ENCODE data around the gene MOCS3. TPM values are rescaled to one million over a fixed set of nuclear protein-coding genes. Genes with fewer than 3 reads are reported as not detected.
A peak's percentile ranks its signal among the peaks of the same experiment; 100 is the strongest.

The MOCS3 gene
- total and polyA plus RNA-seq, 2 of the 13 experiments (the other 11 are each of a cell fraction or from before 2014, with no cell fraction given) = 3.7 to 8.4 TPM

- TF ChIP-seq FOXO1 (CRISPR knock-in tag; IDR thresholded peaks at IDR 0.05) (no peak; the same call in none of the 2 replicates), EEA1 (CRISPR knock-in tag; IDR thresholded peaks at IDR 0.05; ENCODE audit: borderline replicate concordance) (0 out of 2 replicates have a peak, but pooled peaks have one; percentile 13), ZNF430 (CRISPR knock-in tag; IDR thresholded peaks at IDR 0.05) (peak; percentile 89)
These were observed 612 bp upstream of the MOCS3 start, which contains the start of gene DPM1 (continued) for GRCh38 chr20:50957798-50958614.

DNA sequence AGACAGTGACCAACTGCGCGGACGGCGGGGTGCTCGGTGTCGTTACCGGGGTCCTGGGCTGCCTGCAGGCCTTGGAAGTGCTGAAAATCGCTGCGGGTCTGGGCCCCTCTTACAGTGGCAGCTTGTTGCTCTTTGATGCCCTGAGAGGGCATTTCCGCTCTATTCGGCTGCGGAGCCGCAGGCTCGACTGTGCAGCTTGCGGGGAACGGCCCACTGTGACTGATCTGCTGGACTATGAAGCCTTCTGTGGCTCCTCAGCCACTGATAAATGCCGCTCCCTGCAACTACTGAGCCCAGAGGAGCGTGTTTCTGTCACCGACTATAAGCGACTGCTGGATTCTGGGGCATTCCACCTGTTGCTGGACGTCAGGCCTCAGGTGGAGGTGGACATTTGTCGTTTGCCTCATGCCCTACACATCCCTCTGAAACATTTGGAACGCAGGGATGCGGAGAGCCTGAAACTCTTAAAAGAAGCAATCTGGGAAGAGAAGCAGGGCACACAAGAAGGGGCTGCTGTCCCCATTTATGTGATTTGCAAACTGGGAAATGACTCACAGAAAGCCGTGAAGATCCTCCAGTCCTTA is 1.0 kb downstream of the MOCS3 start:
- in situ Hi-C loops (cut with HindIII; ENCODE audit: extremely low pct_ligation_motif_present, low pct_unique_long_range_greater_than_20kb) (no loop called here), intact Hi-C loops (cut with micrococcal nuclease; ENCODE audit: unreplicated experiment) (loop anchor here (2.0 kb wide), 1 partner anchor 25 kb away; no protein-coding TSS in a partner anchor)
- Histone ChIP-seq H3K9ac (ENCODE audit: insufficient read depth, low read depth, low read length) (peak overlapping the region; percentile 94), H3K4me1 (ENCODE audit: insufficient read depth, low read length) (peaks cover 41% of the 10 kb centered on the region), H4K20me1 (ENCODE audit: insufficient read depth, low read length) (peaks cover 36% of the 10 kb centered on the region), H2AFZ (ENCODE audit: low read length) (no peak overlapping the region), H3K27me3 (ENCODE audit: control insufficient read depth in 1 of 2, insufficient read depth in 2 of 2, low read length in 2 of 2) (no peaks in the 10 kb centered on the region; a peak in 1 of 5 replicates), H3K36me3 (replicated peaks in 1 of 2; ENCODE audit: control insufficient read depth in 1 of 2, insufficient read depth in 2 of 2, low read length in 2 of 2) (peaks cover 0 to 9% of the 10 kb centered on the region in 2 experiments; a peak in 3 of 5 replicates), H3K4me2 (ENCODE audit: low read depth, low read length) (peak overlapping the region; percentile 94), H3K79me2 (ENCODE audit: insufficient read depth, low read length) (peaks cover 62% of the 10 kb centered on the region), H3K4me3 (replicated peaks in 1 of 3; ENCODE audit: insufficient read depth in 1 of 3, low read depth in 2 of 3, low read length in 3 of 3) (peak overlapping the region; percentile 85 to 97 (median 97)), H3K9me3 (ENCODE audit: low read length) (no peaks in the 10 kb centered on the region), H3K27ac (ENCODE audit: extremely low read length, insufficient read depth, low read length) (peak overlapping the region; percentile 86)
- WGBS (ENCODE audit: low lambda C conversion rate) = 81% methylated on average over 25 of the region's 25 CpGs
- no TSS peak for BruUV-seq (replicated peaks)
- ATAC-seq (no peak; the same call in 2 of the 3 replicates), FAIRE-seq (no peak), DNase-seq (ENCODE audit: low spot score) (no peak)
- CTCF ChIA-PET (ENCODE audit: low intra/inter-chr PET ratio, low total read pairs) = no interaction called here
- POLR2A ChIA-PET = interaction anchor here (0.6 to 3.8 kb wide), 4 partner anchors 14 to 231 kb away, joined by 3 to 87 read pairs (median 9); partner anchors contain the start of gene ADNP
- no peak for TF ChIP-seq ARHGAP35 (CRISPR knock-in tag; IDR thresholded peaks at IDR 0.05; ENCODE audit: borderline replicate concordance)
- TF ChIP-seq LCORL (IDR thresholded peaks at IDR 0.05) = no peak
- TF ChIP-seq LCORL (CRISPR knock-in tag; IDR thresholded peaks at IDR 0.05) = 0 out of 2 replicates have a peak, but pooled peaks have one; percentile 13
- no peak for TF ChIP-seq MIXL1 (CRISPR knock-in tag; IDR thresholded peaks at IDR 0.05)
- TF ChIP-seq MAX (IDR thresholded peaks at IDR 0.05) = no peak
- TF ChIP-seq ZNF180 (CRISPR knock-in tag; IDR thresholded peaks at IDR 0.05; ENCODE audit: borderline replicate concordance, low read depth) = no peak
- TF ChIP-seq STAT6 (CRISPR knock-in tag; IDR thresholded peaks at IDR 0.05; ENCODE audit: borderline replicate concordance) = no peak
- no peak for TF ChIP-seq IRF2 (CRISPR knock-in tag; IDR thresholded peaks at IDR 0.05)
- TF ChIP-seq, protein P1, sequence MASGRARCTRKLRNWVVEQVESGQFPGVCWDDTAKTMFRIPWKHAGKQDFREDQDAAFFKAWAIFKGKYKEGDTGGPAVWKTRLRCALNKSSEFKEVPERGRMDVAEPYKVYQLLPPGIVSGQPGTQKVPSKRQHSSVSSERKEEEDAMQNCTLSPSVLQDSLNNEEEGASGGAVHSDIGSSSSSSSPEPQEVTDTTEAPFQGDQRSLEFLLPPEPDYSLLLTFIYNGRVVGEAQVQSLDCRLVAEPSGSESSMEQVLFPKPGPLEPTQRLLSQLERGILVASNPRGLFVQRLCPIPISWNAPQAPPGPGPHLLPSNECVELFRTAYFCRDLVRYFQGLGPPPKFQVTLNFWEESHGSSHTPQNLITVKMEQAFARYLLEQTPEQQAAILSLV (CRISPR knock-in tag; IDR thresholded peaks at IDR 0.05; ENCODE audit: borderline replicate concordance) = no peak
- no peak for TF ChIP-seq RARG (CRISPR knock-in tag; IDR thresholded peaks at IDR 0.05; ENCODE audit: low read depth)
- no peak for TF ChIP-seq DNMT3B (CRISPR knock-in tag; conservative IDR thresholded peaks at IDR 0.05)
- 0 out of 2 replicates have a peak, but pooled peaks have one; percentile 7 for TF ChIP-seq ZNF788 (CRISPR knock-in tag; IDR thresholded peaks at IDR 0.05; ENCODE audit: borderline replicate concordance)
- TF ChIP-seq HIVEP1 (CRISPR knock-in tag; IDR thresholded peaks at IDR 0.05) = no peak

All from HepG2 (cell line).